ENCODE data around the gene LARGE2. TPM values are rescaled to one million over a fixed set of nuclear protein-coding genes. Genes with fewer than 3 reads are reported as not detected.

LARGE2 gene
- total RNA-seq, 1 experiment from 2014 or later, result 124 TPM

GRCh38 chr11:45919806-45920530 is 2.5 kb upstream of the LARGE2 start:
- peaks cover 39% of the 10 kb centered on the region for H3K4me1 Mint-ChIP-seq
- DNase-seq (ENCODE audit: low spot score) (no peak), ATAC-seq (no peak)
- 0 out of 2 replicates have a peak overlapping the region, but pooled peaks have one; percentile 49 for H3K27ac Mint-ChIP-seq
- peak overlapping the region; percentile 39 for H3K4me3 Mint-ChIP-seq
- peaks cover 2% of the 10 kb centered on the region; the same call in 1 of the 2 replicates for H3K27me3 Mint-ChIP-seq (ENCODE audit: low read depth)
- TF ChIP-seq TCF7 (CRISPR knock-in tag; IDR thresholded peaks at IDR 0.05; ENCODE audit: low read depth) (no peak), PRDM15 (CRISPR knock-in tag; IDR thresholded peaks at IDR 0.05) (no peak), FOXK1 (CRISPR knock-in tag; IDR thresholded peaks at IDR 0.05) (no peak), NR3C1 (CRISPR knock-in tag; conservative IDR thresholded peaks at IDR 0.05; ENCODE audit: low read depth) (no peak), NR2C2 (CRISPR knock-in tag; IDR thresholded peaks at IDR 0.05) (no peak), ZMAT4 (CRISPR knock-in tag; IDR thresholded peaks at IDR 0.05) (no peak), FOXP1 (CRISPR knock-in tag; IDR thresholded peaks at IDR 0.05; ENCODE audit: borderline replicate concordance) (no peak), ERG (CRISPR knock-in tag; IDR thresholded peaks at IDR 0.05) (no peak), ELF4 (CRISPR knock-in tag; IDR thresholded peaks at IDR 0.05; ENCODE audit: low read depth) (no peak), CREM (CRISPR knock-in tag; IDR thresholded peaks at IDR 0.05) (no peak), MAX (CRISPR knock-in tag; IDR thresholded peaks at IDR 0.05) (no peak), E2F1 (CRISPR knock-in tag; IDR thresholded peaks at IDR 0.05) (no peak), KAT7 (CRISPR knock-in tag; IDR thresholded peaks at IDR 0.05; ENCODE audit: borderline replicate concordance) (no peak), ZNF425 (CRISPR knock-in tag; conservative IDR thresholded peaks at IDR 0.05) (no peak), RELA (CRISPR knock-in tag; IDR thresholded peaks at IDR 0.05; ENCODE audit: borderline replicate concordance) (no peak), ZSCAN18 (CRISPR knock-in tag; IDR thresholded peaks at IDR 0.05) (no peak)
- peaks cover 5% of the 10 kb centered on the region; the same call in 1 of the 2 replicates for H3K36me3 Mint-ChIP-seq
- POLR2A ChIA-PET, result interaction anchor here (0.8 to 1.0 kb wide), 2 partner anchors 39 to 63 kb away, joined by 3 read pairs; no protein-coding TSS in a partner anchor
- CTCF ChIA-PET, result interaction anchor here (1.7 kb wide), 1 partner anchor 82 kb away, joined by 3 read pairs; no protein-coding TSS in a partner anchor
- no peaks in the 10 kb centered on the region for H3K9me3 Mint-ChIP-seq

Measured in WTC11 (cell line).